OCI-LY7 (cell line): ENCODE results near the gene HID1. TPM values are rescaled to one million over a fixed set of nuclear protein-coding genes. Genes with fewer than 3 reads are reported as not detected.

Experiments used
- BruUV-seq: library from RNA; stranded (reverse); fragments of 400-500 nt; replicated peaks from 2 replicates; lab custom pipeline; 2021; lab: Mats Ljungman, UMichigan
- CTCF ChIA-PET: fragments of 300-600 bp; sonication (Branson Sonifier 250); formaldehyde crosslinking; loops from one replicate; lab custom pipeline; 2022; ENCODE audit warnings: antibody characterized with exemption; ENCODE audit not compliant: unreplicated experiment; lab: Charles Lee
- POLR2A ChIA-PET: fragments of 300-600 bp; sonication (Branson Sonifier 250); formaldehyde crosslinking; loops from one replicate; lab custom pipeline; 2022; ENCODE audit warnings: antibody characterized with exemption; lab: Charles Lee
- DNase-seq: peaks from one replicate; pipeline ENCODE4 v3.0.0-alpha.2; 2015; ENCODE audit warnings: low spot score
- H2AFZ ChIP-seq: fragments of 200-600 bp; sonication (generic), shearing (Covaris generic); 2 replicates; pipeline ENCODE4 v1.6.1; 2014; ENCODE audit warnings: mild to moderate bottlenecking, antibody characterized with exemption, low read length, moderate library complexity
- H3K27ac ChIP-seq: fragments of 200-600 bp; sonication (generic); 2 replicates; pipeline ENCODE4 v1.5.1; 2014; ENCODE audit warnings: mixed run types, low read depth, mild to moderate bottlenecking, moderate library complexity, low read length, inconsistent platforms; ENCODE audit not compliant: poor library complexity, severe bottlenecking
- H3K36me3 ChIP-seq: fragments of 200-600 bp; sonication (generic); 2 replicates; pipeline ENCODE4 v1.6.1; 2014; ENCODE audit warnings: mild to moderate bottlenecking, antibody characterized with exemption, low read length, moderate library complexity, mixed read lengths; ENCODE audit not compliant: insufficient read depth
- H3K4me1 ChIP-seq: fragments of 200-600 bp; sonication (generic); 2 replicates; pipeline ENCODE4 v1.5.1; 2014; ENCODE audit warnings: mild to moderate bottlenecking, low read length; ENCODE audit not compliant: insufficient read depth, poor library complexity, severe bottlenecking
- H3K4me2 ChIP-seq: fragments of 200-600 bp; sonication (generic); 2 replicates; pipeline ENCODE4 v1.6.1; 2014; ENCODE audit warnings: mild to moderate bottlenecking, low read length
- H3K4me3 ChIP-seq: fragments of 200-600 bp; sonication (generic); 2 replicates; pipeline ENCODE4 v1.5.1; 2014; ENCODE audit warnings: mild to moderate bottlenecking, low read depth, low read length; ENCODE audit not compliant: poor library complexity, severe bottlenecking
- H3K79me2 ChIP-seq: fragments of 200-600 bp; sonication (generic); 2 replicates; pipeline ENCODE4 v1.6.1; 2016; ENCODE audit warnings: low read depth, mild to moderate bottlenecking, low read length, moderate library complexity, mixed read lengths; ENCODE audit not compliant: insufficient read depth
- H3K9me2 ChIP-seq: fragments of 200-600 bp; sonication (generic); 2 replicates; pipeline ENCODE4 v1.6.1; 2016; ENCODE audit warnings: mild to moderate bottlenecking, low read length, mixed read lengths; ENCODE audit not compliant: insufficient read depth
- H3K9me3 ChIP-seq: fragments of 200-600 bp; sonication (generic); 2 replicates; pipeline ENCODE4 v1.6.1; 2014; ENCODE audit warnings: mild to moderate bottlenecking, mixed run types, low read length, mixed read lengths
- H4K20me1 ChIP-seq: fragments of 200-600 bp; sonication (generic); 2 replicates; pipeline ENCODE4 v1.6.1; 2014; ENCODE audit warnings: mild to moderate bottlenecking, antibody characterized with exemption, low read length, moderate library complexity, mixed read lengths; ENCODE audit not compliant: insufficient read depth
- EZH2phosphoT487 ChIP-seq: fragments of 200-600 bp; sonication (generic); IDR thresholded peaks from 2 replicates; pipeline ENCODE4 v1.6.1; 2018; ENCODE audit warnings: low read depth, borderline replicate concordance, mild to moderate bottlenecking, mixed run types, antibody characterized with exemption, low read length, moderate library complexity, mixed read lengths
- intact Hi-C: fragments of 100-400 bp; cut with micrococcal nuclease; formaldehyde crosslinking; loops from one replicate; pipeline ENCODE4 v1.10.0; 2022; ENCODE audit not compliant: unreplicated experiment
- total RNA-seq, 2 experiments: library from RNA; depleted of rRNA in 1 of 2; stranded (reverse); fragments of >200 nt in 1 of 2; shearing (Covaris generic) in 1 of 2; gene quantifications; 2 replicates each; pipeline ENCODE4 v1.2.3, GENCODE V29; 2014 to 2022
- TF ChIP-seq, protein P1 (sequence below): fragments of 200-600 bp; sonication (generic); conservative IDR thresholded peaks from 2 replicates; pipeline ENCODE4 v1.5.1; 2014; ENCODE audit warnings: mild to moderate bottlenecking, antibody characterized with exemption, low read length, moderate library complexity, mixed read lengths

HID1 gene
- total RNA-seq, 2 experiments from 2014 or later, result 0.35 to 8.5 TPM

DNA sequence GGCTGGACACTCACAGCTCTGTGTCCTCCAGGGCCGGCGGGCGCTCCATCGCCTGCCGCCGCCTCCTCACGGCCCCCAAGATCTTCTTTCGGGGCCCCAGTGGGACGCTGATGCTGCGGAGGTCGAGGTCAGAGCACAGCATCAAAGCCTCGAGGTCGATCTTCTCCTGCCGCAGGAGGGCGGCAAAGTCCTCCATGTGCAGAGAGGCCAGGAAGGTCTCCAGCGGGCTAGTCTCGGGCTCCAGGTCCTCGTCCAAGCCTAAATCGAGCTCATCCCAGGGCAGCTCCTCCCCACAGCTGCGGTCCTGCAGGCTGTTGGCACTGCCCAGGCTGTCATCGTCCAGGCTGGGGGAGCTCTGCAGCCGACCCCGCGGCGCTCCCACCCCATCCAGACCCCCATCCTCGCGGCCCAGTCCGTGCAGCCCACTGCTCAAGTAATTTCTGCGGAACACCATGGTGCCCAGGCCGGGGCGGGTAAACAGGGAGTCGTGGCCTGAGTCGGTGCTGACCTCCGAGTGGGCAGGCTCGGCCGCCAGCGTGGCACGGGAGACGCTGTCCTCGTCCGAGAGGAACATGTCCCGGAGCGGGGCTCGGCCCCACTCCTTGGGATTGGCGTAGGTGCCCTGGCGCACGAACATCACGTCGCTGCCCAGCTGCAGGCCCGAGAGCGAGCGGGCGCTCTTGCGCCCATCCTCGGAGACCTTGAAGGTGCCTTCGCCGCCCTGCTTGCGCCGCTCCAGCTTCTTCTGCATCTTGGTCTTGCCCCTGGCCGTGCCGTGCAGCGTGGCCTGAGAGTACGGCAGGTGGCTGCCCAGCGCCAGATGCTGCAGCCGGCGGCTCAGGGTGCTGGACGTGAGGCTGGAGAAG, 52.9 kb downstream of the HID1 start:
- Histone ChIP-seq H3K27ac (no peak overlapping the region), H3K79me2 (no peaks in the 10 kb centered on the region), H3K4me1 (no peaks in the 10 kb centered on the region), H3K36me3 (no peaks in the 10 kb centered on the region), H4K20me1 (no peaks in the 10 kb centered on the region), H3K4me2 (no peak overlapping the region), H3K4me3 (no peak overlapping the region), H3K9me3 (no peaks in the 10 kb centered on the region), H3K9me2 (no peaks in the 10 kb centered on the region), H2AFZ (no peak overlapping the region)
- intact Hi-C loops, result no loop called here
- BruUV-seq, result no TSS peak
- no peak for DNase-seq
- no peak for TF ChIP-seq EZH2phosphoT487
- TF ChIP-seq, protein P1, sequence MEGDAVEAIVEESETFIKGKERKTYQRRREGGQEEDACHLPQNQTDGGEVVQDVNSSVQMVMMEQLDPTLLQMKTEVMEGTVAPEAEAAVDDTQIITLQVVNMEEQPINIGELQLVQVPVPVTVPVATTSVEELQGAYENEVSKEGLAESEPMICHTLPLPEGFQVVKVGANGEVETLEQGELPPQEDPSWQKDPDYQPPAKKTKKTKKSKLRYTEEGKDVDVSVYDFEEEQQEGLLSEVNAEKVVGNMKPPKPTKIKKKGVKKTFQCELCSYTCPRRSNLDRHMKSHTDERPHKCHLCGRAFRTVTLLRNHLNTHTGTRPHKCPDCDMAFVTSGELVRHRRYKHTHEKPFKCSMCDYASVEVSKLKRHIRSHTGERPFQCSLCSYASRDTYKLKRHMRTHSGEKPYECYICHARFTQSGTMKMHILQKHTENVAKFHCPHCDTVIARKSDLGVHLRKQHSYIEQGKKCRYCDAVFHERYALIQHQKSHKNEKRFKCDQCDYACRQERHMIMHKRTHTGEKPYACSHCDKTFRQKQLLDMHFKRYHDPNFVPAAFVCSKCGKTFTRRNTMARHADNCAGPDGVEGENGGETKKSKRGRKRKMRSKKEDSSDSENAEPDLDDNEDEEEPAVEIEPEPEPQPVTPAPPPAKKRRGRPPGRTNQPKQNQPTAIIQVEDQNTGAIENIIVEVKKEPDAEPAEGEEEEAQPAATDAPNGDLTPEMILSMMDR, result peak; percentile 32; the same call in 1 of the 2 replicates
- ChIA-PET POLR2A (no interaction called here), CTCF (interaction anchor here (0.5 kb wide), 1 partner anchor 1664 kb away, joined by 6 read pairs; no protein-coding TSS in a partner anchor)

- Histone ChIP-seq H3K4me2 (no peak overlapping the region), H3K4me3 (no peak overlapping the region), H3K4me1 (no peaks in the 10 kb centered on the region), H3K9me3 (no peaks in the 10 kb centered on the region), H4K20me1 (no peaks in the 10 kb centered on the region), H3K27ac (no peak overlapping the region), H3K36me3 (no peaks in the 10 kb centered on the region), H2AFZ (no peak overlapping the region), H3K79me2 (no peaks in the 10 kb centered on the region), H3K9me2 (no peaks in the 10 kb centered on the region)
- no TSS peak for BruUV-seq
- TF ChIP-seq EZH2phosphoT487, result no peak
- TF ChIP-seq, protein P1, result no peak
- intact Hi-C loops, result no loop called here
- POLR2A ChIA-PET, result no interaction called here
- CTCF ChIA-PET, result interaction anchor here (0.5 kb wide), 1 partner anchor 1665 kb away, joined by 6 read pairs; no protein-coding TSS in a partner anchor
- no peak for DNase-seq
These were observed 53.7 kb downstream of the HID1 start for GRCh38 chr17:74918906-74919305.

DNA sequence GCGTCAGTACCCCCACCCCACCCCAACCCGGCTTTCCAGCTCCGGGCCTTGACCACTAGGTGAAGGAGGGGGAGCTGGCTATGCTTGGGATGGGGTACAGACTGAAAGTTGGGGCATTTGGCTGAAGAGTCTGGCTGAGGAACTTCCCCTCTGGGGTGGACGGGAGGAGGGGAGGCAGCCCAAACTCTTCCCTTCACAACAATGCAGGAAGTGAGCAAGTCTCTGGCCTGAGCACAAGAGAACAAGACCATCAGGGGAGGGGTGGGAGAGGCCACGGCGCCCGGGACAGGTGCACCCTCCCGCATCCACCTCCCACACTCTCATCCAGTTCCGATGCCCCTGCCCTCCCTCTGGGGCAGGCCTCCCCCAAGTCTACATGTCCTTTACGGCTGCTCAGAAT, 55.1 kb downstream of the HID1 start:
- ChIA-PET POLR2A (interaction anchor here (0.6 kb wide), 1 partner anchor 624 kb away, joined by 4 read pairs; no protein-coding TSS in a partner anchor), CTCF (no interaction called here)
- Histone ChIP-seq H3K4me1 (no peaks in the 10 kb centered on the region), H3K36me3 (no peaks in the 10 kb centered on the region), H2AFZ (0 out of 2 replicates have a peak overlapping the region, but pooled peaks have one; percentile 12), H3K79me2 (no peaks in the 10 kb centered on the region), H3K9me2 (no peaks in the 10 kb centered on the region), H4K20me1 (no peaks in the 10 kb centered on the region), H3K9me3 (no peaks in the 10 kb centered on the region), H3K27ac (no peak overlapping the region), H3K4me2 (no peak overlapping the region), H3K4me3 (no peak overlapping the region)
- intact Hi-C loops, result no loop called here
- BruUV-seq, result no TSS peak
- DNase-seq, result peak; percentile 22
- TF ChIP-seq EZH2phosphoT487, result no peak
- TF ChIP-seq, protein P1, result no peak
